Ovary (tissue), 9 donors: Measurements from ENCODE around the gene WDFY4. TPM values are rescaled to one million over a fixed set of nuclear protein-coding genes. Genes with fewer than 3 reads are reported as not detected.

Source experiments
- microRNA-seq, 3 donors: library from miRNA; unstranded; fragments of <30 nt; microRNA quantifications; one replicate each; pipeline versions ENCODE4 to v1.2.0, GENCODE V29; 2019 to 2020
- polyA plus RNA-seq, 2 donors: library from polyadenylated mRNA; stranded (reverse); fragments of 200-250 nt in 1 of 2; fragments of 350-450 nt in 1 of 2; fragmentation: Illumina TruSeq in 1 of 2; extraction: RNeasy Lipid Tissue Mini Kit (QIAGEN cat#74804) in 1 of 2; gene quantifications; one replicate each; pipeline ENCODE4 v1.2.3, GENCODE V29; 2013 to 2014
- small RNA-seq: library from RNA; depleted of rRNA; stranded (forward); fragments of <200 nt; gene quantifications from one replicate; pipeline ENCODE3, GENCODE V24; 2016
- total RNA-seq, 7 donors: library from RNA; depleted of rRNA in 2 of 7; stranded (reverse); fragments of >200 nt in 2 of 7; fragmentation: NEBNext Ultra II Directional in 3 of 7; extraction: Animal tissue kit (Norgen Biotek cat#: 25700) in 3 of 7; gene quantifications; one replicate each; pipeline versions ENCODE4 v1.1.0 to v1.2.4, GENCODE V29; 2016 to 2023
- donor health status: DM: no; HTN: no; CAD: no; lungs with moderate emphysema.
- donor health status: DM: no; HTN: no; CAD: no.
- donor health status: Bipolar disorder and iron deficiency.
- donor health status: DM: yes; HTN: yes; CAD: no.
- donor health status: DM: no; HTN: no; CAD: no.
- donor health status: DM: yes; HTN: yes; CAD: no.

WDFY4 gene
- total and polyA plus RNA-seq, 9 donors: 0.54 to 4.2 (median 1.7) TPM

Small RNA genes lying within 50 kb of the gene (microRNA-seq; reads per million reads assigned to microRNA genes)
- 0 reads per million in 3 donors for gene MIR4294

Small RNA genes lying within 50 kb of the gene (small RNA-seq; reads per million reads assigned to genes)
- gene MIR4294: not detected

Other genes starting within 250 kb of the WDFY4 start
- 10 to 100 TPM in 2 of 7 donors, 1 to 10 TPM in 5; 3.9 to 14.3 (median 5.7) TPM for gene ARHGAP22, start 79.8 kb upstream of the WDFY4 start, total RNA-seq
- 1 to 10 TPM; 4.2 to 9.6 TPM for gene ARHGAP22, start 79.8 kb upstream of the WDFY4 start, polyA plus RNA-seq